Epithelial cell of prostate (primary cell): ENCODE data around the gene ANKRD17.
"Not testable (repeated sequence)": the region's sequence is repeated elsewhere in the genome, so short reads cannot be mapped to it uniquely, and the experiment has no call there.

Experiments
- DNase-seq: peaks from one replicate; pipeline ENCODE4 v3.0.0-alpha.2; 2011; ENCODE audit warnings: low read depth, low spot score
- H3K27ac ChIP-seq: fragments of 450-650 bp; 2 replicates; pipeline ENCODE4 v1.5.1; 2017; ENCODE audit warnings: mild to moderate bottlenecking

ANKRD17 gene

DNA sequence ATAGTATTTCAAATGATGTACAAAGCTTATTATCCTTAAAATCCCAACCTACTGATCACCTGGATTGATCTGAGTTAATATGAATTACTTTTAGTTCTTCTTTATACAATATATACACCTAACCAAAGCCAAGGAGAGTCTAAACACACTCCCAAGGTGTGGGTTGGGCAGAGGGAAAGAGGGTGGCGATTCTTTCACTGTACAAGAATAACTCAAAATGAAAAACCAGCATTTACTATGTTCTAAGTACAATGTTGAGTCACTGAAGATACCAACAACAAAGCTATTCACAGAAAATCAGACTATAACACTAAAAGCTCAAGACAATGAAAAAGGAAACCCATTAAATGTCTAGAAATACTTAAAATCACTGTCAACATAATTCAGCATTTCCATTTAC is 46.6 kb downstream of the ANKRD17 start:
- H3K27ac ChIP-seq: no peak overlapping the region
- no peak for DNase-seq

DNA sequence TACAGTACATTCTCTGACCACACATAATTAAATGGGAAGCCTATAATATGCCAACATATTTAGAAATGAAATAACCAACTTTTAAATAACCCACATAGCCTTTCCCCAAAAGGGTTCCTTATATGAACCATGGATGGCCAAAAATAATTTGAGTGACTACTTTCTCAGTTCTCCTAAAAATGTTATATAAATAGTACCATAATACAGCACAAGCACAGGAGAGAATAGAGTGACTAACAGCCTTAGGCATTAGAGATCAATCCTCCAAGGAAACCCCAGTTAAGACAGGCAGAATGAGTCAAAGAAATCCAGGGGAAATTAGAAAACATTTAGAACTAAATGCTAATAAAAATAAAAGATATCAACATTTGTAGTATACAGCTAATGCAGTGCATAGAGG is 50.2 kb downstream of the ANKRD17 start:
- no peak for DNase-seq
- H3K27ac ChIP-seq: peak overlapping the region; percentile 2

DNA sequence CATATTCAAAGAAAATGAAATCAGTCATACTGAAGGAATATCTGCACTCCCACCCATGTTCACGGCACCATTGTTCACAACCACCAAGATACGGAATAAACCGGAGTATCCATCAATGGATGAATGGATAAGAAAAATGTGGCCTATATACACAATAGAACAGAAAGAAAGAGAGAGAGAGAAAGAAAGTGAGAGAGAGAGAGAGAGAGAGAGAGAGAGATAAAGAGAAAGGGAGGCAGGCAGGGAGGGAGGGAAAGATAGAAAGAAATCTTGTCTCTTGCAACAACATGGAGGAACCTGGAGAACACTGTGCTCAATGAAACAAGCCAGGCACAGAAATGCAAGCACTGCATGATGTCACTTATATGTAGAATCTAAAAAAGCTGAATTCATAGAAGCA is 52.4 kb downstream of the ANKRD17 start:
- H3K27ac ChIP-seq: no peak overlapping the region
- no peak for DNase-seq

DNA sequence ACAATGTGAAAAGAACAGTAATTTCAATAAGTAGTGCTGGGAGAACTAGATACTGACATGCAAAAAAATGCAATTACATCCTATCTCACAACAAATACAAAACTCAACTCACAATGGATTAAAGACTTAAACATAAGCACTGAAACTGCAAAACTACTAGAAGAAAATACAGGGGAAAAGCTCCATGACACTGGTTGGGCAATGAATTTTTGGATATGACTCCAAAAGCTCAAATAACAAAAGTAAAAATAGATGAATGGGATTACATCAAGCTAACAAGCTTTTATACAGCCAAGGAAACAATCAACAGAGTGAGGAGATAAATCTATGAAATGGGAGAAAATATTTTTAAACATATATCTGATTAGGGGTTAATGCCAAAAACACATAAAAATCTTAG is 53.1 kb downstream of the ANKRD17 start:
- no peak for DNase-seq

DNA sequence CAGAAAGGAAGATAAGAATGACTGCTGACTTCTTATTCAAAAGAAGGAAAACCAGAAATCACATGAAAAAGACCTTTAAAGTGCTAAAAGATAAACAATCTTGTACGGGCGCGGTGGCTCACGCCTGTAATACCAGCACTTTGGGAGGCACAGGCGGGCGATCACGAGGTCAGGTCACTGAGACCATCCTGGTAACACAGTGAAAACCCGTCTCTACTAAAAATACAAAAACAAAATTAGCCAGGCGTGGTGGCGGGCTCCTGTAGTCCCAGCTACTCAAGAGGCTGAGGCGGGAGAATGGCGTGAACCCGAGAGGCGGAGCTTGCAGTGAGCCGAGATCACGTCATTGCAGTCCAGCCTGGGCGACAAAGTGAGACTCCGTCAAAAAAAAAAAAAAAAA is 54.6 kb downstream of the ANKRD17 start:
- H3K27ac ChIP-seq, DNase-seq: not testable (repeated sequence)

More for the DNA sequence above, 53.1 kb downstream of the ANKRD17 start:
- no peak overlapping the region for H3K27ac ChIP-seq

DNA sequence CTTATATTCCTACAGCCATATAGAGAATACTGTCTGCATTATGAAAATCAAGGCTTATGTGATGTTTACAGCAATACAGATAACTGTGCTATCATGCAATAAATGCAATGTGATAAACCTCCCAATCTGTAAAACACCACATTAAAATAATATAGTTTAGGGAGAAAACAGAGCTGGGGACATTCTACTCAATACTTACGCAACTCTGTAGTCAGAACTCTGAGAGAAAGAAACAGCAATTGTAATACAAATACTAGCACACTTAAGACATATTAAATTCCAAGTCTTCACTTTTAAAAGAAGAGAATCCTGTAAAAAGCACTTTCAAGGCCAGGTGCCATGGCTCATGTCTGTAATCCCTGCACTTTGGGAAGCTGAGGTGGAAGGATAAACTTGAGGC is 61.4 kb downstream of the ANKRD17 start:
- no peak for DNase-seq
- H3K27ac ChIP-seq: no peak overlapping the region

DNA sequence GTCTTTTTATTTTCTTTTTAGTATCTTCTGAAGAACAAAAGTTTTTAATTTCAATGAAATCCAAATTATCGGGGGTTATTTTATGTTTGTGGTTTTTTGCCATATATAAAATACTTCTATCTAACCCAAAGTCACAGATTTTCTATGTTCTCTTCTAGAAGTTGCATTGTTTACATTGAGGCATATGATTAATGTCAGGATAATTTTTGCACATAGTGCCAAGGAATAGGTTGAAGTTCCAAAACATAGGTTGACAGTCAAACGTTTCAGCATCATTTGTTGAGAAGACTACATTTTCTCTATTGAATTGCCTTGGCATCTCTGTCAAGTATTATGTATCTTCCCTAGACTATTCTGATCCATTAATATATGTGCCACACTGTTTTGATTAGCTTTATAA is 64.5 kb downstream of the ANKRD17 start:
- no peak overlapping the region for H3K27ac ChIP-seq
- no peak for DNase-seq

DNA sequence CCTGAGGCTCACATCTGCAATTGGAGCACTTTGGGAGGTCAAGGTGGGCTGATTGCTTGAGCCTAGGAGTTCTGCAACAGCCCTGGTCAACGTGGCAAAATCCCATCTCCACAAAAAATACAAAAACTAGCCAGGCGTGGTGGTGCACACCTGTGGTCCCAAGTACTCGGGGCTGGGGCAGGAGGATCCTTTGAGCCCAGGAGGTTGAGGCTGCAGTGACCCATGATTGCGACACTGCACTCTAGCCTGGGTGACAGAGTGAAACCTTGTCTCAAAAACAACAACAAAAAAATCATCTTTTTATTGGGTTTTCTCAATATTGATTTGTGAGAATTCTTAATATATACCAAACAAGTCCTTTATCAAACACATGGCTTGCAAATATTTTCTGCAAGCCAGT is 64.9 kb downstream of the ANKRD17 start:
- no peak for DNase-seq
- no peak overlapping the region for H3K27ac ChIP-seq

DNA sequence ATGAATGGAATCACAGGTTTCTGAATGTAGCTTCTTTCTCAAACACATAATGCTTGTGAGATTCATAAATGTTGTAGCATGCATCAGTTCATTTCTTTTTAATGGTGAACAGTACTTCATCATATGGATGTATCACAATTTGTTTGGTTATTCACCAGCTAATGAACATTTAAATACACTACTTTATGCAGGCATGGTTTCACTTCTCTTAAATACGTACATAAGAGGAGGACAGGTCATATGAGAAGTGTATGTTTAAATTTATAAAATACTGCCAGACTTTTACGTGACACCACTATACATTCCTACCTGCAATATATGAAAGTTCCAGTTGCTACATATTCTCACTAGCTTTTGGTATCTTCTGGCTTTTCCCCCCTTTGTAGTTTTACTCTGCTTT is 65.4 kb downstream of the ANKRD17 start:
- DNase-seq: no peak
- no peak overlapping the region for H3K27ac ChIP-seq

DNA sequence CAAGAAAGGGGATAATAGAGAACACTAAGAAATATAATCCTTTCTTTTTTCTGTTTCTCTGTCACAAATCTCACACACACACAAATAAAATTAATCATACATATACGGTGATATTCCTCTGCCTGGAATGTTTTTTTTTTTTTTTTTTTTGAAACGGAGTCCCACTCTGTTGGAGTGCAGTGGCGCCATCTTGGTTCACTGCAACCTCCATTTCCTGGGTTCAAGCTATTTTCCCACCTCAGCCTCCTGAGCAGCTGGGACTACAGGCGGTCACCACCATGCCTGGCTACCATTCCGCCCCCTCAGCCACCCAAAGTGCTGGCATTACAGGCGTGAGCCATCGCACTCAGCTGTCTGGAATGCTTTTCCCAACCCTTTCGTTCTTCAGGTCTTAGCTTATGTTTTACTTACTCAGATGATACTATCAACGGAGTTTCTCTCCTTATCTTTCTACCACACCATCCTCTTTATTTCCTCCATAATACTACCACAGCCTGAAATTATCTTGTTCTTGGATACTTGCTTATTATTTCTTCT is 69.3 kb downstream of the ANKRD17 start:
- H3K27ac ChIP-seq: no peak overlapping the region
- no peak for DNase-seq

DNA sequence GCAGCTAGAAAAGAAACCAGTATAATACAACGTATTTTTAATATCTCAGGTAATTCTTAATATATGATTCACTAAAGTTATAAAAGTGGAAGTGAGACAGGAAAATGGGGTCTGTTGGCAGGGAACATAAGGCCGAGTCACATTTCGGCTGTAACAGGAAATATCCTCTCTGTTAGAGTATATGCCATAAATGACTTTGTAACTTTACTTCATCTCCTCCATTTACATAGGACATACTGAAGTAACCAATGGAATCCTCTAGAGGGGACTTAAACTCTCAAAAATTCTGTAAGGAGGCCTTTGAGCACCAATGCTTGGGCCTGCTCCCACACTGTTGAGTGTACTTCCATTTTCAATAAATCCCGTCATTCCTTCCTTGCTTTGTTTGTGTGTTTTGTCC is 71.3 kb downstream of the ANKRD17 start:
- no peak for DNase-seq
- no peak overlapping the region for H3K27ac ChIP-seq

DNA sequence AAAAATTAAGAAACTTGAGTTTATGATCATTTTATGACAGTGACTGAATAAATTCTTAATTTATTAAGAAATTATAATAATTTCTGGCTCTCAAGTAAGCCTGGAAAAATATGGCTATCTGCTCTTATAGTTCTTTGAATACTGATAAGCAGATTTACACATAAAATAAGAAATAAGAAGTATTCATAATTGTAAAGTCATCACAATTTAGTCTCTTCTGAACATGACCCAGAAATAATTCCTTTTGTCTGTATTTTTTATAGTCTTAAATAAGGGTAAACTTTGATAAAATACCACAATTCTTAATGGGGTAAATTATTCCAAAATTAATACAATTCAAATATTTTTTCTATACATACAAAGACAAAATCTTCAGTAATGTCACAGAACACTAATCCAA is 72.7 kb downstream of the ANKRD17 start:
- no peak overlapping the region for H3K27ac ChIP-seq
- no peak for DNase-seq

DNA sequence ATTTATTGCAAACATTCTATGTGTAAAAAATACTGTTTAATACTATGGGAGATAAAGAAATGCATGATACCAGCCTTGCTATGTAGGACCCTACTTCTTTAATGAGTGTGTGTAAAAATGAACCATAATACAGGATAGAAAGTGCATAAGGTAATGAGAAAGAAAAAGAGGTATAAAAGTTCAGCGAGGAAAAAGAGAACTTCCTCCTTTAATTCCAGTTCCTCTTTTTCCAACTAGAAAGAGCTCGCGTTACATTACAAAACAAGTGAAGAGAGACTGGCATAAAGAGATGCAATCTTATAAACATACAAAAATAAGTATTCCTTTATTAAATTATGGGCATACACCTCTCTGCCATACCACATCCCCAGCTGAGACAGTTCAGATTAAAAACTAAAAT is 77.4 kb downstream of the ANKRD17 start:
- H3K27ac ChIP-seq: no peak overlapping the region
- DNase-seq: no peak

DNA sequence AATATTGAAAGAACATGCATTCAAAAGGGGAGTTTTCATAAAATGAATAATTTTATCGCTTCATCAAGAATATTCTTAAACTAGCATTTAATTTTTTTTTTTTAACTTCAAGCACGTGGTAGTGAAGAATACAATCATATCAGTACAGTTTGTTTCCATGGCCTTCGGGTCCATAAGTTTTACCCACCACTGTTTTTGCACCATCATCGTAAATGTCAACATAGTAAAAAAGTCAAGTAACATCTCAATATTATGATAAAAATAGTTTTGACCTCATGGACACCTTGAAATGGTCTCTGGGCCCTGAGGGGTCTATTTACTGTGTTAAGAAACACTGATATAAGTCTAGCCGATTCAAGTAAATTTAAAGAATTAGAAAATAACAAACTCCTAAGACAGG is 80.2 kb downstream of the ANKRD17 start:
- H3K27ac ChIP-seq: no peak overlapping the region
- DNase-seq: no peak

DNA sequence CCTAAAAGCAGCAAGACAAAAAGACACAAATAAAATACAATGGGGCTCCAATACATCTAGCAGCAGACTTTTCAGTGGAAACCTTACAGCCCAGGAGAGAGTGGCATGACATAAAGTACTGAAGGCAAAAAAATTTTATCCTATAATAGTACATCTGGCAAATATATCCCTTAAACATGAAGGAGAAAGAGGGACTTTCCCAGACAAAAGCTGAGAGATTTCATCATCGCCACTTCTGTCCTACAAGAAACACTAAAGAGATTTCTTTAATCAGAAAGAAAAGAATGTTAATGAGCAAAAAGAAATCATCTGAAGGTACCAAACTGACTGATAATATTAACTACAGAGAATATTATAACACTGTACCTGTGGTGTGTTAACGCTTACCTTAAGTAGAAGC is 86.4 kb downstream of the ANKRD17 start:
- DNase-seq: no peak
- no peak overlapping the region for H3K27ac ChIP-seq

DNA sequence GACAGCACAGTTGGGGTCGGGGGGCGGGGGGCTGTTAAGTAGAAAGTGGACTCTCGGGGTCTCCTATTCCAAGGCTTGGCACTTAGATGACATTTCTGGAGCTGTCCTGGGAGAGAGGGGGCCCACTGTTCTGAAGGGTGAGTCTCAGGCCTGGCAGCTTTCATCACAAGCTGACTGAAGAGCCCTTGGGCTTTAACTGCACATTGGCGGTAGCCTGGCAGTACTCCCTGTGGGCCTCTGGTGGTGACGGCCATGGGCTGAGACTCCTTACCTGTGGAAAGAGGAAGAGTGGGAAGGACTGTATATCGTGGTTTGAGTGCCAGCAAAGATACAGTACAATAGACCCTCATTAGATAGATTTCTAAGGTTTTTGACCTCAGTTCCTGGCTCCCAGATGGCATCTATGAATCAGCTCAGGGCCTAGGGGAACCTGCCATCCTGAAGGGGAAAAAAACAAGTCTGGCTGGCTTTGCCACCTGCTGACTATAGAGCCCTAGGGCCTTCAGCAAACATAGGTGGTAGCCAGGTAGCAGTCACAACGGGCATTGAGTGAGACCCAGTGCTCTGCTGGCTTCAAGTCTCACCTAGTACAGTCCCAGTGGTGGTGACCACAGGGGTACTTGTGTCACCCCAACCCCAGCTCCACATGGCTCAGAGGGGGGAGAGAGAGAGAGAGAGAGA is 87.9 kb downstream of the ANKRD17 start:
- peak overlapping the region; percentile 2 for H3K27ac ChIP-seq
- peak; percentile 22 for DNase-seq

DNA sequence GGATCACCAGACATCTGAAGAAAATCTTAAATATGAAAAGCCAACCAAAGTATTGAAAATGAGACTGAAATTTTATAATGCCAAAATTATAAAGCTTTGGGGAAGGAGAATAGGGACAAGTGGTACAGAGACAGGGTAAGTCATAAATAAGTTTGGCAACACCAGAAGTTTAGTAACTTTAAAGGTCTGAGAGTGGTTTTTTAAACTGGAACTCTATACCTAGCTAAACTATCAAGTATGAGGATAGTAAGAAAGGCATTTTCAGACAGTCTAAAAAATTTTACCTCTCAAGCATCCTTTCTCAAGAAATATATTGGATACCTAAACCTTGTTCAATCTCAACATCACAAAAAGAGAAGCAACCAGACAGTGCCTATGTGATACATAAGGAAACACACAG is 92.4 kb downstream of the ANKRD17 start:
- H3K27ac ChIP-seq: no peak overlapping the region
- no peak for DNase-seq

DNA sequence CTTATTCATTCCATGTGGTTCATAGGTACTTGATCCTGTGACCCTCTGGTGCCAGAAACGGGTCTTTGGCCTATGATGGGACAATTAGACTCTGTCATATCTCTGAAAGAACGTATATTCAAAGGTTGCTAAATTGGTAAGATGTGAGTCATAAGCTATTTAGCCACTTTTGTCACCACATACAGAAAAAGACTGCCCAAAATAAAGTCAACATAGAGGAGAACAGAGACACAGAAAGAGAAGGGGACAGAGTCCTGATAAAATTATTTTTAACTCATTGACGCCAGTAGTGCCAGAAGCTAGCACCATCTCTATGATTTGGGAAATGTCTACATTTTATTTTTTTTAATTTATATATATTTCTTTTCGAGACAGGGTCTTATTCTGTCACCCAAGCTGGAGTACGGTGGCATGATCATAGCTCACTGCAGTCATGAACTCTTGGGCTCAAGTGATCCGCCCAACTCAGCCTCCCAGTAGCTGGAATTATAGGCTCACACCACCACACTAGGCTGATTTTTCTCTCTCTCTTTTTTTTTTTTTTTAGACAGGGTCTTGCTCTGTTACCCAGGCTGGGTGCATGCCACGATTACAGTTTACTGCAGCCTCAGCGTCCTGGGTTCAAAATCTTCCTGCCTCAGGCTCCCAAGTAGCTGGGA is 96.9 kb downstream of the ANKRD17 start:
- DNase-seq: no peak
- H3K27ac ChIP-seq: no peak overlapping the region

DNA sequence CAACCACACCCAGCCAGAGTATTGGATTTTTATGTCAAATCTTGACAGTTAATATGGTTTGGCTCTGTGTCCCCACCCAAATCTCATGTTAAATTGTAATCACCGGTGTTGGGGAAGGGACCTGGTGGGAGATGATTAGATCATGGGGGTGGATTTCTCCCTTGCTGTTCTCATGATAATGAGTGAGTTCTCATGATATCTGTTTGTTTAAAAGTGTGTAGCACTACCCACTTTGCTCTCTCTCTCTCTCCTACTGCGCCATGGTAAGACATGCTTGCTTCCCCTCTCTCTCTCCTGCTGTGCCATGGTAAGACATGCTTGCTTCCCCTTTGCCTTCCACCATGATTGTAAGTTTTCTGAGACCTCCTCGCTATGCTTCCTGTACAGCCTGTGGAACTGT is 102.2 kb downstream of the ANKRD17 start:
- H3K27ac ChIP-seq: no peak overlapping the region
- no peak for DNase-seq

DNA sequence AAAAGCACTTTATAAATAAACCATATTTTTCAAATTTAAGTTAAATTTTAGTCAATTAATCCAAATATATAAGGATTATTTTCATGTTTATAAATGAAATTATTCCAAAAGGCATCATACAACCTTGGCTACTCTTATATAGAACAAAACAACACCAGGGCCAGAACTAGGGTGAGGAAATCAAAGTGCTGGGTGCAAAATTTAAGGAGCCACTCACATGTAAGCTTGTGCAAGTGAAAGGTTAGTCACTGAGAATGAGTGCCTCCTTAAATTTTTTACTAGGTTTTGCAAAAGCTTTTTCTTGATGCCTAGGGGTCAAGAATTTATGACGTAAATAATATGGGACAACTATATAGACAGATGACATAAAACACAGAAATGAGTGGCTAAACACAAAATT is 105.7 kb downstream of the ANKRD17 start:
- DNase-seq: no peak
- no peak overlapping the region for H3K27ac ChIP-seq

DNA sequence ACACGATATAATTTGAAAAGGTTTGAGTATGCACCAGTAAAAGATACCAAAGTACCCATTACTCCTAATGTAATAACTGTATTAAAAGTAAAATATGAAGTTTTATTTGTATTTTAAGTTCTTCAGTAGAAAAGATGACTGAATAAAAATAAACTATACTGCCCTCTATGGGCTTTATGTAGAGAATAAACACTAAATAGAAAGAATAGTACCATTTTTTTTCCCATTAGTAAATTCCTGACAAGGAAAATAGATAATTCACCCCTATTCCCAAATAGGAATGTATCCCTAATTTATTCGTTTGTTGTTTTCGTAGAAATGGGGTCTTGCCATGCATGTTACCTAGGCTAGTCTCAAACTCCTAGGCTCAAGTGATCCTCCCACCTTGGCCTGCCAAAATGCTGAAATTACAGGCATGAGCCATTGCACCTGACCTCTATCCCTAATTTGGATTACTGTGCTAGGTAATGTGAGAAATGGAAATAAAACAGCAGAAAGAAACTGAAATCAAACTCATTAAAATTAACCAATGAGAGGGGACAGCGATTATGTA is 115.5 kb downstream of the ANKRD17 start:
- no peak for DNase-seq
- no peak overlapping the region for H3K27ac ChIP-seq

DNA sequence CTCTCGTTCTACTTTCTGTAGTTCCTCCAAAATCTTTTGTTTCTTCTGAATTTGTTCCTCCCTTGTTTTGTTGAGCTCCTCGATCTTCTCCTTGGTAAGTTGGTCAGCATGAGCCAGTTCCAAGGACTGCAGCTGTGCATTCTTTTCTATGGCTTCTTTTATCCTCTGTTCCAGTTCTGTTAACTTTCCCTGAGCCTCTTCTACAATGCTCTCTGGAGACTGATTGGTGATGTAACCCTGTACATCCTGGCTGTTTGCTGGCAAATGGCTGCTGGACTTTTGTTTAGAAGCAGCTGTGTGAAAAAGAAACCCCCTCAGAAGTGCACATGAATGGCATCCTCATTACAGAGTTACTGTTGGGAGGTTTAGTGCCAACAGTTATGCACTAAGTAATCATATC is 118.6 kb downstream of the ANKRD17 start:
- DNase-seq: no peak
- no peak overlapping the region for H3K27ac ChIP-seq
